IMR-90 (cell line): ENCODE data around the gene TM4SF4. TPM values are rescaled to one million over a fixed set of nuclear protein-coding genes. Genes with fewer than 3 reads are reported as not detected.

ENCODE experiments used
- ATAC-seq: fragments of 200-7000 bp; cut with Tn5 transposase; 2 replicates; pipeline ENCODE4 v1.9.1; 2020; ENCODE audit warnings: low read depth, mild to moderate bottlenecking, moderate library complexity
- BruUV-seq: library from RNA; stranded (reverse); fragments of 400-500 nt; replicated peaks from 2 replicates; lab custom pipeline; 2021; lab: Mats Ljungman, UMichigan
- CTCF ChIA-PET: fragments of 300-600 bp; formaldehyde crosslinking; extraction: SDS; loops from one replicate; lab custom pipeline; 2021; ENCODE audit warnings: antibody characterized with exemption; lab: Yijun Ruan, JAX
- POLR2A ChIA-PET: fragments of 300-600 bp; sonication (Branson Sonifier 250); formaldehyde crosslinking; loops from one replicate; lab custom pipeline; 2022; ENCODE audit warnings: antibody characterized with exemption; ENCODE audit not compliant: unreplicated experiment; lab: Charles Lee
- DNase-seq: peaks from one replicate; pipeline ENCODE4 v3.0.0; 2013
- H2AFZ ChIP-seq: replicated peaks from 2 replicates; pipeline ENCODE3; 2013; ENCODE audit warnings: low read length, mild to moderate bottlenecking; ENCODE audit not compliant: poor library complexity
- H2AK5ac ChIP-seq: 2 replicates; pipeline ENCODE4 v1.6.1; 2013; ENCODE audit warnings: low read depth, low read length, inconsistent platforms
- H2AK9ac ChIP-seq: replicated peaks from 2 replicates; pipeline ENCODE3; 2013; ENCODE audit warnings: mild to moderate bottlenecking, low read depth, low read length, moderate library complexity; ENCODE audit not compliant: poor library complexity
- H2BK120ac ChIP-seq: 2 replicates; pipeline ENCODE4 v1.6.1; 2013; ENCODE audit warnings: low read depth, low read length, inconsistent platforms
- H2BK15ac ChIP-seq: 3 replicates; pipeline ENCODE4 v1.6.1; 2013; ENCODE audit warnings: low read depth, low read length, inconsistent platforms
- H2BK20ac ChIP-seq: 2 replicates; pipeline ENCODE4 v1.6.1; 2013; ENCODE audit warnings: low read depth, mild to moderate bottlenecking, inconsistent platforms, low read length, moderate library complexity
- H2BK5ac ChIP-seq: 2 replicates; pipeline ENCODE4 v1.6.1; 2013; ENCODE audit warnings: mild to moderate bottlenecking, low read depth, low read length, inconsistent platforms; ENCODE audit not compliant: poor library complexity, severe bottlenecking
- H3K14ac ChIP-seq: replicated peaks from 2 replicates; pipeline ENCODE4 v1.6.1; 2013; ENCODE audit warnings: low read depth, low read length, inconsistent platforms
- H3K18ac ChIP-seq: 2 replicates; pipeline ENCODE4 v1.6.1; 2013; ENCODE audit warnings: low read depth, low read length, control low read depth
- H3K23ac ChIP-seq: 2 replicates; pipeline ENCODE4 v1.6.1; 2013; ENCODE audit warnings: low read depth, low read length, inconsistent platforms
- H3K27ac ChIP-seq: 2 replicates; pipeline ENCODE4 v1.5.1; 2013; ENCODE audit warnings: mild to moderate bottlenecking, control low read depth, low read length; ENCODE audit not compliant: insufficient read depth
- H3K27me3 ChIP-seq: 2 replicates; pipeline ENCODE4 v1.6.1; 2013; ENCODE audit warnings: low read length; ENCODE audit not compliant: control insufficient read depth, insufficient read depth
- H3K36me3 ChIP-seq: 2 replicates; pipeline ENCODE4 v1.6.1; 2013; ENCODE audit warnings: low read length, mixed read lengths; ENCODE audit not compliant: control insufficient read depth, insufficient read depth
- H3K4ac ChIP-seq: 2 replicates; pipeline ENCODE4 v1.6.1; 2013; ENCODE audit warnings: low read depth, low read length, inconsistent platforms
- H3K4me1 ChIP-seq: 2 replicates; pipeline ENCODE4 v1.6.1; 2013; ENCODE audit warnings: low read length, mixed read lengths; ENCODE audit not compliant: control insufficient read depth, insufficient read depth
- H3K4me2 ChIP-seq: 2 replicates; pipeline ENCODE4 v1.6.1; 2013; ENCODE audit warnings: low read depth, mild to moderate bottlenecking, control low read depth, low read length, moderate library complexity
- H3K4me3 ChIP-seq: 2 replicates; pipeline ENCODE4 v1.5.1; 2013; ENCODE audit warnings: low read depth, mild to moderate bottlenecking, control low read depth, low read length, moderate library complexity; ENCODE audit not compliant: insufficient read depth
- H3K56ac ChIP-seq: 2 replicates; pipeline ENCODE4 v1.6.1; 2013; ENCODE audit warnings: low read length, inconsistent platforms; ENCODE audit not compliant: insufficient read depth; ENCODE audit errors: extremely low read depth
- H3K79me1 ChIP-seq, 2 experiments: 2 replicates each; pipeline ENCODE4 v1.6.1; 2013; ENCODE audit warnings: low read length in 2 of 2, inconsistent platforms in 1 of 2, low read depth in 1 of 2
- H3K9ac ChIP-seq: 2 replicates; pipeline ENCODE4 v1.6.1; 2013; ENCODE audit warnings: low read depth, low read length, control low read depth
- H3K9me1 ChIP-seq: 2 replicates; pipeline ENCODE4 v1.6.1; 2013; ENCODE audit warnings: low read length, inconsistent platforms; ENCODE audit not compliant: insufficient read depth
- H3K9me3 ChIP-seq: 2 replicates; pipeline ENCODE4 v1.6.1; 2013; ENCODE audit warnings: low read length; ENCODE audit not compliant: control insufficient read depth, insufficient read depth
- H4K20me1 ChIP-seq: 2 replicates; pipeline ENCODE4 v1.6.1; 2013; ENCODE audit warnings: low read length, inconsistent platforms; ENCODE audit not compliant: insufficient read depth
- H4K5ac ChIP-seq: 2 replicates; pipeline ENCODE4 v1.6.1; 2013; ENCODE audit warnings: mild to moderate bottlenecking, low read depth, low read length, control low read depth
- H4K8ac ChIP-seq, 2 experiments: 2 replicates each; pipeline ENCODE4 v1.6.1; 2013; ENCODE audit warnings: low read depth in 2 of 2, low read length in 2 of 2, control low read depth in 1 of 2, inconsistent platforms in 1 of 2
- H4K91ac ChIP-seq: 2 replicates; pipeline ENCODE4 v1.6.1; 2013; ENCODE audit warnings: low read depth, low read length, inconsistent platforms; ENCODE audit not compliant: insufficient read depth
- BHLHE40 ChIP-seq: fragments of 150-350 bp; IDR thresholded peaks from 2 replicates; pipeline ENCODE4 v1.6.1; 2016; ENCODE audit warnings: mild to moderate bottlenecking, low read depth, low read length
- CEBPB ChIP-seq: IDR thresholded peaks from 2 replicates; pipeline ENCODE4 v1.6.1; 2012; ENCODE audit warnings: low read depth, low read length, improper control_type of control experiment
- CHD1 ChIP-seq: IDR thresholded peaks from 2 replicates; pipeline ENCODE4 v1.6.1; 2012; ENCODE audit warnings: low read depth, low read length, improper control_type of control experiment
- CTCF ChIP-seq: conservative IDR thresholded peaks from 2 replicates; pipeline ENCODE4 v1.5.1; 2012; ENCODE audit warnings: mild to moderate bottlenecking, low read depth, low read length, improper control_type of control experiment
- ELK1 ChIP-seq: fragments of 150-350 bp; IDR thresholded peaks from 2 replicates; pipeline ENCODE4 v1.6.1; 2016; ENCODE audit warnings: low read depth, mild to moderate bottlenecking, low read length, moderate library complexity, borderline replicate concordance
- FOS ChIP-seq: fragments of 150-350 bp; IDR thresholded peaks from 2 replicates; pipeline ENCODE4 v1.6.1; 2016; ENCODE audit warnings: low read depth, low read length
- MAFK ChIP-seq: IDR thresholded peaks from 2 replicates; pipeline ENCODE4 v1.6.1; 2012; ENCODE audit warnings: low read depth, low read length, improper control_type of control experiment
- MAZ ChIP-seq: IDR thresholded peaks from 2 replicates; pipeline ENCODE4 v1.6.1; 2012; ENCODE audit warnings: low read depth, mild to moderate bottlenecking, low read length, improper control_type of control experiment, moderate library complexity, borderline replicate concordance
- MXI1 ChIP-seq: IDR thresholded peaks from 2 replicates; pipeline ENCODE4 v1.6.1; 2012; ENCODE audit warnings: low read depth, mild to moderate bottlenecking, low read length, moderate library complexity, borderline replicate concordance
- NFE2L2 ChIP-seq: fragments of 150-350 bp; IDR thresholded peaks from 2 replicates; pipeline ENCODE4 v1.6.1; 2016; ENCODE audit warnings: low read depth, mild to moderate bottlenecking, low read length
- POLR2A ChIP-seq: IDR thresholded peaks from 2 replicates; pipeline ENCODE4 v1.6.1; 2012; ENCODE audit warnings: mild to moderate bottlenecking, low read depth, low read length
- RAD21 ChIP-seq: IDR thresholded peaks from 2 replicates; pipeline ENCODE4 v1.6.1; 2012; ENCODE audit warnings: low read length, improper control_type of control experiment
- RCOR1 ChIP-seq: IDR thresholded peaks from 2 replicates; pipeline ENCODE4 v1.6.1; 2012; ENCODE audit warnings: mild to moderate bottlenecking, low read length, improper control_type of control experiment; ENCODE audit not compliant: insufficient replicate concordance
- RFX5 ChIP-seq: IDR thresholded peaks from 2 replicates; pipeline ENCODE4 v1.8.0; 2012; ENCODE audit warnings: low read depth, mild to moderate bottlenecking, low read length, moderate library complexity
- SMC3 ChIP-seq: fragments of 150-350 bp; IDR thresholded peaks from 2 replicates; pipeline ENCODE4 v1.6.1; 2016; ENCODE audit warnings: low read depth, mild to moderate bottlenecking, antibody characterized with exemption, low read length, moderate library complexity
- USF2 ChIP-seq: fragments of 150-350 bp; IDR thresholded peaks from 2 replicates; pipeline ENCODE4 v1.6.1; 2017; ENCODE audit warnings: mild to moderate bottlenecking, antibody characterized with exemption, low read length, low read depth
- WGBS, 2 experiments: methylation state at CpG; one replicate each; pipeline versions ENCODE4 v1.1.5 to v1.1.7; 2013; ENCODE audit warnings: missing lambda C conversion rate in 2 of 2; ENCODE audit not compliant: insufficient read length in 1 of 2; ENCODE audit errors: extremely low coverage in 2 of 2; 5-methylcytosine and 5-hydroxymethylcytosine counted together
- dilution Hi-C: fragments of 300-500 bp; cut with HindIII; formaldehyde crosslinking; loops from one replicate; pipeline ENCODE4 v1.14.3; 2018; ENCODE audit warnings: low sequenced_read_pairs; ENCODE audit not compliant: unreplicated experiment
- in situ Hi-C: fragments of 300-500 bp; cut with MboI; formaldehyde crosslinking; loops from 3 replicates; pipeline ENCODE4 v1.14.3; 2019; ENCODE audit warnings: low sequenced_read_pairs, inconsistent platforms, mixed read lengths
- intact Hi-C: fragments of 100-400 bp; cut with micrococcal nuclease; formaldehyde crosslinking; loops from 2 replicates; pipeline ENCODE4 v1.10.0; 2022
- polyA plus RNA-seq, 3 experiments: library from polyadenylated mRNA; depleted of rRNA; stranded (reverse); fragments of >200 nt; gene quantifications; 2 replicates each; pipeline ENCODE4 v1.2.3, GENCODE V29; 2012; ENCODE audit warnings: low replicate concordance in 1 of 3
- total RNA-seq: library from RNA; depleted of rRNA; stranded (reverse); fragments of >200 nt; gene quantifications from 2 replicates; pipeline ENCODE4 v1.2.3, GENCODE V29; 2012

TM4SF4 gene
- total and polyA plus RNA-seq, 2 of the 4 experiments (the other 2 are of a cell fraction): 0.60 to 1.6 TPM

- H2BK20ac ChIP-seq: no peak overlapping the region
- H3K9ac ChIP-seq: no peak overlapping the region
- no peak overlapping the region for H3K14ac ChIP-seq
- CTCF ChIA-PET: interaction anchor here (1.0 kb wide), 1 partner anchor 9 kb away, joined by 3 read pairs; no protein-coding TSS in a partner anchor
- H3K4ac ChIP-seq: no peak overlapping the region
- in situ Hi-C loops: no loop called here
- H3K9me1 ChIP-seq: no peaks in the 10 kb centered on the region
- H2BK15ac ChIP-seq: no peak overlapping the region
- H4K8ac ChIP-seq: no peak overlapping the region
- H4K91ac ChIP-seq: no peak overlapping the region
- H2BK120ac ChIP-seq: no peak overlapping the region
- no peak overlapping the region for H3K18ac ChIP-seq
- no peak overlapping the region for H2AK5ac ChIP-seq
- DNase-seq: no peak
- dilution Hi-C loops: no loop called here
- BruUV-seq: no TSS peak
- H3K23ac ChIP-seq: no peak overlapping the region
- H3K56ac ChIP-seq: no peak overlapping the region
- H3K9me3 ChIP-seq: no peaks in the 10 kb centered on the region
- H3K4me1 ChIP-seq: no peaks in the 10 kb centered on the region
- no peak overlapping the region for H2AFZ ChIP-seq
- no peak for ATAC-seq
- H3K4me2 ChIP-seq: no peak overlapping the region
- H3K36me3 ChIP-seq: no peaks in the 10 kb centered on the region
- intact Hi-C loops: no loop called here
- no peak overlapping the region for H4K5ac ChIP-seq
- POLR2A ChIA-PET: no interaction called here
- H3K27ac ChIP-seq: no peak overlapping the region
- 20% methylated on average over 2 of the region's 2 CpGs; no CpG with 5 or more reads in 1 of the 2 experiments for WGBS, 2 experiments
- TF ChIP-seq NFE2L2: no peak
- TF ChIP-seq RAD21: no peak
- no peak for TF ChIP-seq FOS
- TF ChIP-seq CEBPB: no peak
- no peak for TF ChIP-seq USF2
- TF ChIP-seq MXI1: no peak
- TF ChIP-seq SMC3: no peak
- TF ChIP-seq ELK1: no peak
- TF ChIP-seq MAFK: no peak
- no peak for TF ChIP-seq BHLHE40
- no peak for TF ChIP-seq MAZ
- no peak for TF ChIP-seq RFX5
- TF ChIP-seq POLR2A: no peak
- no peak for TF ChIP-seq CHD1
- no peak for TF ChIP-seq CTCF
- TF ChIP-seq RCOR1: no peak
- no peak overlapping the region for H2AK9ac ChIP-seq
- H3K79me1 ChIP-seq: no peaks in the 10 kb centered on the region
- H2BK5ac ChIP-seq: no peak overlapping the region
- H3K27me3 ChIP-seq: no peaks in the 10 kb centered on the region
- no peaks in the 10 kb centered on the region for H4K20me1 ChIP-seq
- H3K4me3 ChIP-seq: no peak overlapping the region
Measured at GRCh38 chr3:149426325-149426724, 48.2 kb upstream of the TM4SF4 start.
